Activated CD4-positive, CD25-positive, alpha-beta regulatory T cell treated with anti-CD3 and anti-CD28 coated beads, Interleukin-2, amount 50 U/mL, for 16 hours (primary cell): Measurements from ENCODE around the gene KRT75.

Experiments used
- DNase-seq: peaks from one replicate; pipeline ENCODE4 v3.0.0-alpha.2; 2020; ENCODE audit warnings: low read depth, low spot score

Gene KRT75

GRCh38 chr12:52440821-52441319 is 6.7 kb upstream of the KRT75 start:
- DNase-seq = no peak

- no peak for DNase-seq
Measured at GRCh38 chr12:52439845-52440244, 5.7 kb upstream of the KRT75 start.

- DNase-seq = no peak
Measured at GRCh38 chr12:52439420-52439819, 5.2 kb upstream of the KRT75 start.

- no peak for DNase-seq
Measured at GRCh38 chr12:52438305-52439301, 4.4 kb upstream of the KRT75 start.

DNA sequence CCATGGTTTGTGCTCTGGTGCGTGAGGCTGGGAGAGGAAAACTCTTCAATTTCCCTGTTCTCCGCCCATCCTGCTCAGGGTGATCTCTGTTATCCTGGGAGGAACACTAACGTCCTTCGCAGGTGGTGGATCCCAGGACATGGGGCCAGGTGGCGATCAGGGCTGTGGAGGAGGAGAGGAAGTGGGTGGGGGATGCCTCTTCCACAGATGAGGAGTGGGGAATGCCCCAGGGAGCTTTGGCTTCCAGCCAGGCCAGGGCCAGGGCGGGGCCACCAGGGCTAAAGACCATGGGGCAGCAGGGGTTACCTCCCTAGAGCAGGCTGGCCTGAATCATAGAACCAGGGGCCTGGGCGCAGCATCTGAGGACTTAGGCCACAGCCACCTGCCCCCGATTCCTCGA is 3.3 kb upstream of the KRT75 start:
- DNase-seq = no peak

DNA sequence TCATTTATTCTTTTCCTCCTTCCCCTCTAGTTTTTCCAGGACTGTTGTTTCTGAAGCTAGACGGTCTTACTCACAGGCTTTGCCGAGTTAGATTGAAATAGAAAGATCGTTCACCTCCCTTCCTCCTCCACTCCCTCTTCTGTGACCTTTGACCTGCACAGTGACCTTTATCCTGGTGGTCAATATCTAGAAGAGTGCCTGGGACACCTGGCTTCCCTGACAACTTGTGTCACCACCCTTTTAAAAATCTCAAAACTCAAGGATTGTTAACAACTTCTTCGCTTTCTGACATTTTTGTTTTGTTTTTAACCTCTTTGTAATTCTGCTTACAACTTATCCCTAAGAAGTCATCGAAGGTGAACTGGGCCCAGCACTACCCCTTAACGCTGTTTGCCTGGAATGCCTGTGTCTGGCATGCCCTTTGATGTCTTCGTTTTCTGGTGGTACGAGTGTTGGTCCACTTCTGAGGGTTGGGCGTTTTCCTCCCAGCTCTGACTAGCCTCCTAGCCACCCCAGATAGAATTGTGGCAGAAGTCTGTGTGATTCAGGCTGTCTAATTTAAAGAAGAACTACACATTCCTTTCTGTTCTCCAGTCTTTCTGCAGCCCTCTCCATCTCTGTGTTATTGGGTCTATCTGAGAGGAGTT is 2.8 kb upstream of the KRT75 start:
- DNase-seq = no peak

DNA sequence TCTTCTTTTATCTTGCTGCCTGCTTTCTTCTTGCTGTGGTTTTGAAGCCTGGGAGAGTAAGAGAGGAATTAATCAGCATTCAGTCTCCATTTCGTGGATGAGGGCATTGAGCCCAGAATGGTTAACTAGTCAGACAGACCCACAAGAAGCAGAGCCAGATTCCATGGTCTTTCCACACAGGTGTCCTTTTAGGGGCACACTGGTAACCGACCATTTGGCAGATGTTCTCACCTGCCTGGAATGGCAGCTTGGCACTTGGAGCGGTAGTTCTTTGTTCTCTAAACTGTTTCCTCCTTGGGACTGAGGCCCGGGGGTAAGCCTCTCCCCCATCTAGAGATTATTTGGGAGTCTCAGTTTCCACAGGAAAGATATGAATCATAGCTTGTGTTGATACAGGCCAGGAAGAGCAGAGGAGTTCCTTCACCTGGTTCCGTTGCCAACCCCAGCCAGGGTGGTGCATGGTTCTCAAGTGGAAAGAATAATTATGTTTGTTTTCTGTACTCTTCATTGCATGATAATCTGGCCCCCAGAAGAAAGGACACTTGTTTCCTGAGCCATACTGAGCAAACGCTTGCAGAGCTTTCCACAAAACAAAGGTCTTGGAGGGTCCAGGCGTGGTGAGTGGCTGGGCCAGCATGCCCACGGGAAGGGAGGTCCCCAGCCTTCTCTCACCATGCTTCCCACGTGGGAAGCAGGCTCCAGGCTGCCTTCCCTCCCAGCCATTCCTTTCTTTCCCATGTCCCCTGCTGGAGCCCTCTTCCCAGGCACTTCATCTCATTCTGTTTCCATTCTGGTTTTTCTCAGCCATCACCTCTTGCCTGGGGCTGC is 2.0 kb upstream of the KRT75 start:
- DNase-seq = no peak

DNA sequence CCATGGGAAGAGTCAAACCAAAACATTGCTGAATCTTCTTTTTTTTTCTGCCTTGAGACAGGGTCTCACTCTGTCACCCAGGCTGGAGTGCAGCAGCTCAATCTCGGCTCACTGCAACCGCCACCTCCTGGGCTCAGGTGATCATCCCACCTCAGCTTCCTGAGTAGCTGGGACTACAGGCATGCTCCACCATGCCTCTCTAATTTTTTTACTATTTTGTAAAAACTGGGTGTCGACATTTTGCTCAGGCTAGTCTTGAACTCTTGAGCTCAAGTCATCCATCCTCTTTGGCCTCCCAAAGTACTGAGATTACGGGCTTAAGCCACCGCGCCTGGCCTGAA is 1.5 kb upstream of the KRT75 start:
- DNase-seq = no peak

GRCh38 chr12:52434760-52435530 is 774 bp upstream of the KRT75 start:
- DNase-seq = no peak

- DNase-seq = no peak
Measured at GRCh38 chr12:52433501-52434080, 580 bp downstream of the KRT75 start.

- DNase-seq = no peak
Measured at GRCh38 chr12:52432559-52433207, 1.5 kb downstream of the KRT75 start.

DNA sequence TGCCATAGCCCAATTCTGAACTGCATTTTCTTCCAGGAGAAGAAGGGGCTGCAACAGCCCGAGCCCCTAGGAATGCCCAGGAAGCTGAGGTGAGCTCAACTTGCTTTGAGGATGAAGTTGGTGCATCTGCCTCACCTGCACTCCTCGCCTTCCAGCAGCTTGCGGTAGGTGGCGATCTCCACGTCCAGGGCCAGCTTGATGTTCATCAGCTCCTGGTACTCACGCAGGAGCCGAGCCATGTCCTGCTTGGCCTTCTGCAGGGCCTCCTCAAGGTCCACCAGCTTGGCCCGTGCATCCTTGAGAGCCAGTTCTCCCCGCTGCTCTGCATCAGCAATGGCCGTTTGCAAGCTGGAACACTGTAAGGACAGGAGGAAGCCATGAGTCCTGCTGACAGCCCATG is 6.0 kb downstream of the KRT75 start:
- no peak for DNase-seq

DNA sequence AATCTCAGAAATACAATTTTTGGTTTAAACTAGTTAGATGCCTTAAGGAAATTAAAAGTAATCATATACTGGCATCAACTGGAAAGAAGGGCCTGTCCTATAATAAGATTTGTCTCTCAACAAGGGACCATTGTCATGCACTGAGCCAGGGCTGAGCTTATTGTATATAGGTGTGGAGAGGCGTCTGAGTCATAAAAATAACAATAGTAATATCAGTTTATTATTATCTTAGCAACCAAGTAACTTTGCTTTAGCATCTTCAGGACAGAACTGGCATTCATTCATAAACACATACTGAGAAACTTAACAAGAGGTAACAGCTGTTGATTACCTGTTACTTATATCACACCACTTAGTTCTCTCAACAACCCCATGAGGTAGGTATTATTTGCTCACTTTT is 7.1 kb downstream of the KRT75 start:
- DNase-seq = no peak

DNA sequence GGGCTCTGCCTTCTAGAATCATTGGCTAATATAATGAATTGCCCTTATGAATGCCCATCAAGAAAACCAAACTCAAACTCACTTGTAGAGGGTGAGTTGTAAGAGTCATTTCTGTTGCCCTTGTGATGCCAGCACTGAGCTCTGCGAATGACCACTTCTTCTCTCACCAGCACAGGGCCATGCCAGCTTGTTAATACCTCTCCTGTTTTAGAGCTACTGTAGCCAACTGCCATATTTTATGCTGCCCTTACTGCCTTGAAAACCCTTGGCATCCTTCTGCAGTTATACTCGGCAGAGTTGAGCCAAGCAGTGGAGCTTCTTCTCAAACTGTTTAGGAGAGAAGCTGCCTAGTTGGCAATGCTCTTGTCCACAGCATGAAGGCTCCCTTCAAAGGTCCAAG is 8.1 kb downstream of the KRT75 start:
- DNase-seq = no peak

DNA sequence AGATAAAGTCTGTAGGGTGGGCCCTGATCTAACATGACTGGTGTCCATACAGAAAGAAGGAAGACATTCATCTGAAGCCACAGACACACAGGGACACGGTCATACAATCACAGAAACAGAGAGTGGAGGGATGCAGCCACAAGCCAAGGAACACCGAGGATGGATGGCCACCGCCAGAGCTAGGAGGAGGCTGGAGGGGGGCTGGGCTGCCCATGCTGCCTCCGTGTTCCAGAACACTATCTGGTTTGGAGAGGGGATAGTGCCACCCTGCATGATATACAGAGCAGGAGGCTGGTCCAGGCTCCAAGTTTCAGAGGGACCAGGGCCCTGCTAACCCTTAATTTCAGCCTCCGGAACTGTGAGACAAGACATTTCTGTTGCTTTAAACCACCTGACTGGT is 8.7 kb downstream of the KRT75 start:
- no peak for DNase-seq

GRCh38 chr12:52423661-52424500 is 10.3 kb downstream of the KRT75 start:
- no peak for DNase-seq

DNA sequence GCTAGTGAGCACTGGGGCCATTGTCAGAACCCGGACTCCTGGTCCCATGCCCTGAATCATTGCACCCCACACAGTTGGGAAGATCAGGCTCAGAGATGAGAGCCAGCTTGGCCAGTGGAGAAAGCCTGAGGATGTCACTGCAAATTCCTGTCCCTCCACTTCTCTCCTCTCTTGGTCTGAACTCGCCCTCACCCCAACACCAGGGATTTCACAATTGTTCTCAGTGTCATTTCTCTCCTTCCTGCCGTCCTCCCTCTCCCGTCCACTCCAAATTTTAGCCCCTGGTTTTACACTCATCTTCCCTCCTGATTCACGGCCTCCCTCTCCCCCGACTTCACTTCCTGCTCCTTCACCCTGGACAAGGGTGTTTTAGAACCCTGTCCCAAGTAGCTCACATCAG is 11.1 kb downstream of the KRT75 start:
- no peak for DNase-seq

DNA sequence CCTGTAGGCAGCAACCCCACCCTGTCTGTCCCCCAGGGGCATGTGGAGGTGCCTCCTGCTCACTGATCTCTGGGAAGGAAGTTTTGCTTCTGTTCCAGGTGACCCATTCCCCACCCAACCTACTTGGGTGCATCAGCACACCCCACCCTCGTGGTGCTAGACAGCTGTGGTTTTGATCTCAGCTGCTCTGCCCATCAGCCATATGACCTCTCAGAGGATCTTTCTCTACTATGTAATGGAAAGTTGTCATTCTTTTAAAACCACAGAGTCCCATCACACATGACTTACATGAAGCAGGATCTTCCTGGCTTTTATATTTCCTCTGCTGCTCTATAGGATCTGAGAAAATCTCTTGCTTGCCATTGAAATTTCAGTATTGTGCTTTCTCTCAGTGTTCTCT is 14.5 kb downstream of the KRT75 start:
- no peak for DNase-seq

- no peak for DNase-seq
Measured at GRCh38 chr12:52418576-52419110, 15.5 kb downstream of the KRT75 start.
